ENCODE measurements around the gene DYNLL1. TPM values are rescaled to one million over a fixed set of nuclear protein-coding genes. Genes with fewer than 3 reads are reported as not detected.

DYNLL1 gene
- total RNA-seq, 4 donors from 2014 or later, result 310 to 529 (median 388) TPM

DNA sequence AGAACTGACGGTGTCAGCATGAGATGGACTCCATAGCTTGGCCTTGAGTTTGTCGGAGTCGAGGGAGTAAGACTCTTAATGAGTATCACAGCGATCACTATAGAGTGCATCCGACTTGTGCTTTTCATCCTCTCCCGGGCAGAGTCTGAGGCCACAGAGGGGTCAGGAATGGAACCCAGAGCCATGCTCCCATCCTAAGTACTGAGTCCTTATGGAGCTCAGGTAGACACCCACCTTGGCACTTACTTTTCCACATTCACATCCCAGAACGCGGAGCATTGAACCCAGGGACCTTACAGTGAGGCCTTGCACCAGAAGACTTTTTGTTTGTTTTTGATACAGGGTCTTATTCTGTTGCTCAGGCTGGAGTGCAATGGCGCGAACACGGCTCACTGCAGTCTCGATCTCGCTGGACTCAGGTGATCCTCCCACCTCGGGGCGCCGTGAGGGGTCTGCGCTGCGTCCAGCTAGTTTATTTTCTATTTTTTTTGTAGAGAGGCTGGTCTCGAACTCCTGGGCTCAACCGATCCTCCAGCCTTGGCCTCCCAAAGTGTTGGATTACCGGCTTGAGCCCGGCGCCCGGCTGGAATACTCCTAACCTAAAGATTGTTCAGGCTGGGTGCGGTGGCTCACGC, 25.6 kb upstream of the DYNLL1 start:
- TF ChIP-seq POLR2A (IDR thresholded peaks at IDR 0.05), result no peak
- TF ChIP-seq, protein P1, sequence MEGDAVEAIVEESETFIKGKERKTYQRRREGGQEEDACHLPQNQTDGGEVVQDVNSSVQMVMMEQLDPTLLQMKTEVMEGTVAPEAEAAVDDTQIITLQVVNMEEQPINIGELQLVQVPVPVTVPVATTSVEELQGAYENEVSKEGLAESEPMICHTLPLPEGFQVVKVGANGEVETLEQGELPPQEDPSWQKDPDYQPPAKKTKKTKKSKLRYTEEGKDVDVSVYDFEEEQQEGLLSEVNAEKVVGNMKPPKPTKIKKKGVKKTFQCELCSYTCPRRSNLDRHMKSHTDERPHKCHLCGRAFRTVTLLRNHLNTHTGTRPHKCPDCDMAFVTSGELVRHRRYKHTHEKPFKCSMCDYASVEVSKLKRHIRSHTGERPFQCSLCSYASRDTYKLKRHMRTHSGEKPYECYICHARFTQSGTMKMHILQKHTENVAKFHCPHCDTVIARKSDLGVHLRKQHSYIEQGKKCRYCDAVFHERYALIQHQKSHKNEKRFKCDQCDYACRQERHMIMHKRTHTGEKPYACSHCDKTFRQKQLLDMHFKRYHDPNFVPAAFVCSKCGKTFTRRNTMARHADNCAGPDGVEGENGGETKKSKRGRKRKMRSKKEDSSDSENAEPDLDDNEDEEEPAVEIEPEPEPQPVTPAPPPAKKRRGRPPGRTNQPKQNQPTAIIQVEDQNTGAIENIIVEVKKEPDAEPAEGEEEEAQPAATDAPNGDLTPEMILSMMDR (IDR thresholded peaks at IDR 0.05), result no peak
- intact Hi-C loops (cut with DNase I; ENCODE audit: low total_unique reads), result no loop called here
- H3K4me3 ChIP-seq (ENCODE audit: low read depth, poor library complexity, severe bottlenecking), result peak overlapping the region; percentile 86
- no peak for DNase-seq (ENCODE audit: low spot score in 2 of 2)
- 62 to 66% methylated on average over 26 of the region's 26 CpGs for WGBS, 2 donors

DNA sequence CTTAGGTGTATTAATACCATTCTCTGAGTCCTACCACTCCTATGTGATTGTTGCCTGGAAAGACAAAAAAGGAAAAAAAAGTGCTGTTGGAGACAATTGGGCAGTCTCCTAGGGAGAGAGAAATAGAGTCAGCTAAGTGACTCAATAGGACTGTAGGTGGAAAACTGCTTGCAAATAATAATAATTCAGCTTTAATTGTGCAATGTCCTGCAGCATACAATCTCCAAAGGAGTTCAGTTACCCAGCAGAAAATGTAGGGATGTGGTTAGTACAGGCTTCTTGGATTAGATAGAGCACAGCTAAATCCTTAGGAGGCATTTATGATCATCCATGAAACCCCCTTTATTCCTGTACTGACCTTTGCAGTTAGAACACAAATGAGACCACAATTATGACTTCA, 23.4 kb upstream of the DYNLL1 start:
- no peak for DNase-seq (ENCODE audit: low spot score in 2 of 2)
- H3K4me3 ChIP-seq (ENCODE audit: low read depth, poor library complexity, severe bottlenecking), result no peak overlapping the region
- intact Hi-C loops (cut with DNase I; ENCODE audit: low total_unique reads), result no loop called here

DNA sequence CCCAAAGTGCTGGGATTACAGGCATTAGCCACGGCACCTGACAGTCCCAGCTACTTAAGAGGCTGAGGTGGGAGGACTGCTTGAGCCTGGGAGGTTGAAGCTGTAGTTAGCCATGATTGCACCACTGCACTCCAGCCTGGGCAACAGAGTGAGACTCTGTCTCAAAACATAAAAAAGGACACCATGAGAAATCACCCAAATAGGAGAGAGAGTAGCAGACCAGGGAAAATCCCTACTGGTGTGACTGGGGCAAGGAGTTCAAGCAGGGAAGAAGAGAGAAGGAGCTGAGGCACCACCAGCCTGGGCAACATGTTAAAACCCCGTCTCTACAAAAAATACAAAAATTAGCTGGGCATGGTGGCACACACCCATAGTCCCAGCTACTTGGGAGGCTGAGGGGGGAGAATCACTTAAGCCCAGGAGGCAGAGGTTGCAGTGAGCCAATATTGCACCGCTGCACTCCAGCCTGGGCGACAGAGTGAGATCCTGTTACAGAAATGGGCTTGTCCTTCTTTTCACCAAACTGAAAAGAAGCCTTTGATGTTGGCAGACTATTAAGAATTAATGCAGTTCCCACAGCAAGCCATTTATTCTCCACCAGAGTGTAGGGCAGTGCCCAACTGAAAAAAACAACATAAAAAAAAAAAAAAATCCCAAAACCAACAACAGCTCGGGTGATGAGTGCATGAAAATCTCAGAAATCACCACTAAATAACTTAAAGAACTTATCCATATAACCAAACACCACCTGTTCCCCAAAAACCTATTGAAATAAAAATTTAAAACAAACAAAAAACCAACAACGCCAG, 21.9 kb upstream of the DYNLL1 start:
- H3K4me3 ChIP-seq (ENCODE audit: low read depth, poor library complexity, severe bottlenecking), result no peak overlapping the region
- 48 to 49% methylated on average over 6 of the region's 6 CpGs for WGBS, 2 donors
- intact Hi-C loops (cut with DNase I; ENCODE audit: low total_unique reads), result no loop called here
- no peak for DNase-seq (ENCODE audit: low spot score in 2 of 2)
- TF ChIP-seq POLR2A (IDR thresholded peaks at IDR 0.05), result no peak
- TF ChIP-seq, protein P1 (IDR thresholded peaks at IDR 0.05), result no peak

More for the DNA sequence above, 23.4 kb upstream of the DYNLL1 start:
- TF ChIP-seq, protein P1 (IDR thresholded peaks at IDR 0.05), result no peak
- TF ChIP-seq POLR2A (IDR thresholded peaks at IDR 0.05), result no peak

DNA sequence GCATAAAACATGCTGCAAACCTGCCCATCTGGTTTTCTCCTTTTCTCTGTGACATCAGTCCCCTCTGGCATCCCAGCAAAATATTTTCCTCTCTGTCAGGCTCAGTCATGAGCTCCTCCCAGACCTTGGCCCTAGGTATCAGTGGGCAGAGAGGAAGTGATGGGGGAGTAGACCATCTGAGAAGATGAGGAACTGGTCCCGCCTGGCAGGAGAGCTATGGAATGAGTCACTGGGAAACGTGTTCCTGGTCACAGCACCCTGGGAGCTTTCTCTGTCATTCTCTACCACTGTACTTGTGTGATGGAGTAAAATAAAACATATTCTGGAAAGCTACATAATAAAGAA, 21.3 kb upstream of the DYNLL1 start:
- TF ChIP-seq POLR2A (IDR thresholded peaks at IDR 0.05), result no peak
- TF ChIP-seq, protein P1 (IDR thresholded peaks at IDR 0.05), result no peak
- no peak overlapping the region for H3K4me3 ChIP-seq (ENCODE audit: low read depth, poor library complexity, severe bottlenecking)
- DNase-seq (ENCODE audit: low spot score in 2 of 2), result peak in 1 of 2 donors; percentile 51
- WGBS, 2 donors, result 6 to 11% methylated on average over 2 of the region's 2 CpGs
- intact Hi-C loops (cut with DNase I; ENCODE audit: low total_unique reads), result no loop called here

DNA sequence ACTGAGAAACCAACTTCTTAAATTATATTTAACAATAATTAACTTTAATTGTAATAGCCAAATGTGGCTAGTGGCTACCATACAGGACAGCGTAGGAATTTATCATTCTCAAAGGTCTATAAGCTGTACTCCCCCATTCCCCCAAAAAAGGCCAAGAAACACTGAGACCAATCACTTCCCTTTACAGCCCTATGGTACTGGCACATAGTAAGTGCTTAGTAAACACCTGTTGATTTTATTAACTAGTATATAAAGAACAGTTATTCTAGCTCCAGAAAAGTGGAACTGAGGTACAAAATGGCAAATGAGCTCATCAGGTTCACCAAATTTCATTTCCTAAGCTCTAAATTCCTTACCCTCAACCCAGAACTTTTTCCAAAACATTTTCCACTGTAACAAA, 20.3 kb upstream of the DYNLL1 start:
- no peak for DNase-seq (ENCODE audit: low spot score in 2 of 2)
- TF ChIP-seq POLR2A (IDR thresholded peaks at IDR 0.05), result no peak
- TF ChIP-seq, protein P1 (IDR thresholded peaks at IDR 0.05), result no peak
- H3K4me3 ChIP-seq (ENCODE audit: low read depth, poor library complexity, severe bottlenecking), result no peak overlapping the region
- 94 to 100% methylated on average over 1 of the region's 1 CpG for WGBS, 2 donors
- intact Hi-C loops (cut with DNase I; ENCODE audit: low total_unique reads), result no loop called here
